HG02678 (cell line): ENCODE results near the gene PBX1.

ENCODE experiments used
- ATAC-seq: cut with Tn5 transposase; IDR thresholded peaks from one replicate; pipeline ENCODE4 v1.9.1; 2021; ENCODE audit warnings: mild to moderate bottlenecking, moderate library complexity; ENCODE audit not compliant: unreplicated experiment

The PBX1 gene

GRCh38 chr1:164846731-164847691 is 288.0 kb downstream of the PBX1 start:
- ATAC-seq = no peak

DNA sequence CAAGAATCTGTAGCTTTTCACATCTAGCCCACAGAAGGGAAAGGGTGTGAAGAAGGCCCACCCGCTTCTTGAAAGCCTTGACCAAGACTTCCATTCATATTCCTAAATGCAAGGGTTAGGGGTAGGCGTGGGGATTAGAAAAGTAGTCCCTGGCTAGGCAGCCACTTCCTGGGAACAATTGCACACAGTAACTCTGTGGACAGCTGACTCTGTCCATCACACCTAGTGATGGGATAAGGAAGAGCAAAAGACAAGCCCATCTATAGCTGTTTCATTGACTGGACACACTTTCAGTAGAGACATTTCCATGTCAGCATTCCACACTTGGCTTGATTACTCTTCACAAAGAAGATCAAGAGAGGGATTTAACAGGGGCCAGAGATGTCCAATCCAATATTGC is 294.2 kb downstream of the PBX1 start:
- no peak for ATAC-seq

DNA sequence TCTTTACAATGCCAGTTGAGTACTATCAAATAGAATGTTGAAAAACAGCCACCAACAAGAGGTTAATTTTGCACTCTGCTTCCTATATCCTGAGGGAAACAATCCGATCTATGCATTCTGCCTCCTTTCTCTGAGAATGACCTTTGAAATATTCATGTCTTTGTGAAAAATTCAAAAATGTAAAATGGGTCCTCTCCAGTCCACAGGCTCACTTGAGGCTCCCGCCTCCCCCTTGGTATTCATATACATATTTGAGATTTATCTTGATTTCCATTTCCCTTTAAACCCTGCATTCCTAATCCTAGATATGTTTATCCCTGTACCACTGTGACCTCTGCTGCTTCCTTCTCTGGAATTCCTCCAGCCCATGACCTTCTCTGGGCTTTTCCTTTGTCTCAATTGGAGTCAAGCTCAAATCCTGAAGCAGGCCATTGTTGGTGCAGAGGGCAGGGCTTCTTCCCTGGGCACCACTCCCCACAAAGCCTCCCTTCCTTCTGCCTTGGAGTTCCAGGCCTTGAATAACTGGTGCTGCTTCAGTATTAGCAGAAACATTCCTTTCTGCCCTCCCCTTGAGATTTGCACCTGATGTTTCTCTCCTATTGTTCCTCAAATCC is 296.8 kb downstream of the PBX1 start:
- ATAC-seq = no peak

DNA sequence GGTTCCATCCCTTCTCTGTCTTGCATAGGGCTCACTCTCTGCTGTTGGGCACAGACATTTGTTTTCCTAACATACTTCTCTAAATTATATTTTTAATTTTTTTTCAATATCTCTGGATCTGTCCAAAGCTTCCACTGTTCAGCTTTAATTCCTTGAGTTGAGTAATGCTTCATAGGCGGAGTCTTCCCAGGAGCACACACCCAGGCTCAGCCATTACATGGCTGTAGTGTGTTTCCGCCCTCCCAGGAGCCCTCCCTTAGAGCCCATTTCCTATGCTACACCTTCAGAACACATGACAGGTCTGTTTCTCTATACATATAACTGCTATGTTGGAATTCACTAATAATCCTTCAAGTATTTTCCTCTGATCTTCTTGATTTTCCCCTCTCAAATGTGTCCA is 297.4 kb downstream of the PBX1 start:
- no peak for ATAC-seq

DNA sequence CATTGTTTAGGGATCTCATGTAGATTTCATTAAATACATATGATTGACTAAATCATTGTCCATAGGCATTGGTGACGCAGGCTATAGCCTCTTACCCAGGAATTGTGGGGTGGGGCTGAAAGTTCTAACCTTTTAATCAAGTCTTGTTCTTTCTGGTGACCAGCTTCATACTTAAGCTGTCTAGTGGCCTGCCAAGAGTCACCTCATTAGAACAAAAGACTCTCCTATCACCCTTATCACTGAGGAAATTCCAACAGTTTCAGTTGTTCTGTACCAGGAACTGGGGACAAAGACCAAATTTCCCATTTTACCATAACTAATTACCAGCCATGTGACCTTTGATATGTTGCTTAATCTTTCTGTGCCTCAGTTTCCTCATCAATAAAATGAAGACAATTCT is 298.5 kb downstream of the PBX1 start:
- ATAC-seq = no peak

GRCh38 chr1:164858096-164858632 is 299.2 kb downstream of the PBX1 start:
- ATAC-seq = no peak

GRCh38 chr1:164861632-164862031 is 302.6 kb downstream of the PBX1 start:
- no peak for ATAC-seq

GRCh38 chr1:164863056-164863455 is 304.1 kb downstream of the PBX1 start:
- ATAC-seq = no peak

DNA sequence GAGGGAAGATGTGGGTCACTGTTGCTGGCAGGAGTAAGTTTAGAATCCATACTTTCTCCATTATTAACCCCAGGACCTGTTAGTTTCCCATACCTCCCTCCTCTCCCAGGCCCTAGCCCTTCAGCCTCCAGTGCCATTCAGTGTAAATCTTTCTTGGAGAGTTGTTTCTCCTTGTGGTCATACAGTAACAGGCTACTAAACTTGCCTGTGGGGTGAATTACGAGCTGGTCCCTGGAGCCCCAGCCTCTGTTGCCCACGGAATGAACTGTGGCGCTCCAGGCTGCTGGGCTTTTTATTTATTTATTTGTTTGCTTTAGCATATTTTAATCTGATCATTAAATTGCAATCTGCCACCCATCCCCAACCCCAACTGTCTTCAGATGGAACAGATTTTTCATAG is 305.2 kb downstream of the PBX1 start:
- ATAC-seq = no peak

- no peak for ATAC-seq
Measured at GRCh38 chr1:164865385-164865784, 306.4 kb downstream of the PBX1 start.

DNA sequence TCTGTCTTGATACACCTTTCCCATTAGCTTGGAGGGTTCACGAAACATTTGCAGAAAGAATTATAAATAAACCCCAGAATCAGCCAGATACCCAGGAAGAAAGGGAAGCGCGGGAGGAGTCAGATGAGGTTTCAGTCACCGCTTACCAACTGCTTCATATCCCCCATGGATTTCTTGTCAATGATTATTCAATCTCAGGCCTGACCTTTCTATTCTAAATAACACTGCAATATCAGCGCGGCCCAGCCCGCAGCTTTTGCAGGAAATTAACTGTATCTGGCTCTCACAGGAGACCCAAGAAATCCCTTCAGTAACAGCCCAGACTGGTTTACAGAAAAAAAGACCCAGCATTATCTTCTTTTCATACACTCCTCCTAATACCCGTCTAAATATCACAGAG is 308.6 kb downstream of the PBX1 start:
- no peak for ATAC-seq

GRCh38 chr1:164868990-164869389 is 310.0 kb downstream of the PBX1 start:
- ATAC-seq = no peak

DNA sequence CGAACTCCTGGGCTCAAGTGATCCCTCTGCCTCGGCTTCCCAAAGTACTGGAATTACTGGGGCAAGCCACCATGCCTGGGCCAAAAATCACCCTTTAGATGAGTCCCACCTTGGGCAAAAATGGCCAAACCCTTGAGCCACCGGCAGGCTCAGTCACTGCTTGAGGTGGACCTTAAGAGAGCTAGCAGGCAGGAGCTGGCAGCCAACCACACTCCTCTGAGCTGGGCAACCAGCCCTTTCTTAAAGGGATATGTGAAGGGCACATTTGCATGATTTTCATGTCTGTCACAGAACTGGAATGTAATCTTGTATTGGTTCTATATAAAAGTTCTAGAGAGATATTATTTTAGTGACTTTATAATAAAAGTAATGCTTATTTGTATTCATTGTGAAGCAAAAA is 316.5 kb downstream of the PBX1 start:
- ATAC-seq = no peak

GRCh38 chr1:164876398-164877116 is 317.6 kb downstream of the PBX1 start:
- ATAC-seq = no peak

DNA sequence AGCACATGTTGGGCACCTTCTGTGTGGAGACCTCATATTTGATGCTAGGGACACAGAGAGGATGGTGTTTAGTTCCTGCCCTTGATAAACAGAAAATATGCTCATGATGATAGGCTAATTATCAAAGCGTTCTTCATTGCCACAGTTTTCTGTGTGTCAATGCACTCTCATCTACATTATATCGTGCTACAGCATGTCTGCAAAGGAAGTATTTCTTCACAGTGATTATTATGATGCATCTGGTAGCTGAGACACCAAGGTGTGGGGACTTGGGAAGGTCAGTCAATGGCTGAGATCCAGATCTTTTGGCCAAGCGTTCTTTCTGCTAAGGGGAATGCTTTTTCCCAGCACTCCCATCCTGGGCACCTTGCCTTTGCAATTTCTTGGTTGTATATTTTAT is 321.2 kb downstream of the PBX1 start:
- ATAC-seq = no peak

- ATAC-seq = no peak
Measured at GRCh38 chr1:164880644-164881043, 321.7 kb downstream of the PBX1 start.

GRCh38 chr1:164885311-164885710 is 326.3 kb downstream of the PBX1 start:
- ATAC-seq = no peak

DNA sequence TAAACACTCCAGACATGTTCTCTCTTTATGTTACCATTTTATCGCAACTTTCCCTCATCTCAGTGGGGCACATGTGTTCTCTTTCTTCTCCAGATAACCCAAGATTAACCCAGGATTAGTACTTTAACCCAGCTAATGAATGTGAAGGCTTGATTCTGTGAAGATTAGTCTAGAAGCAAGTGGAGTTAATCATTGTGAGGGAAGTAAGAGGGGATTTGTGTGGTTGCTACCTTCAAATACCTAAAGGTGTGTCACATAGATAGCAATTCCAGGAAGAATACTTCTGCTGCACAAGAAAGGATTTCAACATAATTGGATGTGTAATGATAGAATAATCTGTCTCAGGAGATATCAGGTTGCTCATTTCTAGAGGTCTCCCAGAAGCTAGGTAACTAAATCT is 327.1 kb downstream of the PBX1 start:
- ATAC-seq = no peak

DNA sequence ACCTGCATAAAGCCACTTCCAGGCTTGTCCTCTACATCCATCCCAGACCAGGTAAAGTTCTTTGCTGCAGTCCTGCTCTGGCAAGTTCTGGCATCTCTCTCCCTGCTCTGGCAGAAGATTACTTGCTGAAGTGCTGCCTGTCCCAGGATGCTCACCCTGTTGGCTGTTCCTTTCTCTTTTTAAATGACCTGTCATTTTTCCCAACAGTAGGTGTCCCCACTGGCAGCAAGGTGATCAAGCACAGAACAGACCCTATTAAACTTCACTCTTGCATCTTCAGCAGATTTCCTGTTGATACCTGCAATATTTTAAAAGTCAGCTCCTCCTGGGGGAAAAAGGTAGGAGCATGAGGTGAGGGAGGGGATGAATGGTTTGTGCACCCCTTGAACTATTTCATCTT is 332.6 kb downstream of the PBX1 start:
- ATAC-seq = no peak

DNA sequence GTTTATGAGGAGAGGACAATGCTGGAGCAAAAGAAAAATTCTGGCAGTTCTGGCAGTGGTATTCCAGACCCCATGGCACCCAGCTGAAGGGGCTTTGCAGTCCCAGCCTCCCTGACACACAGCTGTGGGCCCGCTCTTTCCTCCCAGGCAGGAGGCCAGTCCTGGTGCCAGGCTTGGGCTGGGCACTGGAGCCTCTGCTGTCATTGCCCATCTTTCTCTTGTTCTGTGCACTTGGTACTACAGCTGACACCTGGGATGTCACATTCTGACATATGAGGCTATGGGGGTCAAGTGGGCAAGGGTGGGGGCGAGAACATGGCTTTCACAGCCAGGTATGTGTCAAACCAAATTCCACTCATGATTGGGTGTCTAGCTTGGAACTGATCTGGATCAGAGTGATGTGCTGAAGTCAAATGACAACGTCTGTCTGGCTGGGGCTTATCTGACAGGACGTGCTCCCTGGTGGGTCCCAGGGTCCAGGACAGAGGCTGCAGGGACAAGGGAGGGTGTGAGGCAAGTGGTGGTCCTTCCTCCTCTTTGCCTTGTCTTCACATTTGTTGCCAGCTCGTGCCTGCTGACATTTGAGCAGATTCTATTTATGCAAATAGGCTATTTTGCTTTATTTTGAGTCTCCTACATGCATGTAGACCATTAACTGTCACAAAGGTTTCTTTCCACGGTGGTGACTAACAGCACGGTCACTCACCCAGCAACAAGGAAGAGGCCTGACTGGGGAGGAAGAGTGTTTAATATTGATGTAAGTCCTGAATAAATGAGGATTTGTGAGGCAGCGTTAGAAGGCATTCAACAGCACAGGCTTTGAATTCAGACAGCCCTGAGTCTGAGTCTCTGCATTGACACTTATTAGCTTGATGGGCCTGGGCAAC is 336.3 kb downstream of the PBX1 start:
- ATAC-seq = no peak
